Measurements from ENCODE around the gene P2RX1.

Gene P2RX1

GRCh38 chr17:3880983-3881382, 35.3 kb downstream of the P2RX1 start:
- no peak for DNase-seq (ENCODE audit: low spot score)
- Histone ChIP-seq H3K4me3 (no peak overlapping the region), H3K27ac (no peak overlapping the region)
- no peak for TF ChIP-seq CTCF (IDR thresholded peaks at IDR 0.05)

- TF ChIP-seq CTCF (IDR thresholded peaks at IDR 0.05): no peak
- Histone ChIP-seq H3K27ac (peak overlapping the region in 1 of 2 donors; percentile 17), H3K4me3 (no peak overlapping the region)
- DNase-seq (ENCODE audit: low spot score): no peak
Measured at GRCh38 chr17:3879591-3880417, 36.5 kb downstream of the P2RX1 start.

- H3K4me3 ChIP-seq: no peak overlapping the region
- peak overlapping the region in 1 of 2 donors; percentile 17 for H3K27ac ChIP-seq
- no peak for DNase-seq (ENCODE audit: low spot score)
- no peak for TF ChIP-seq CTCF (IDR thresholded peaks at IDR 0.05)
Measured at GRCh38 chr17:3879186-3879585, 37.1 kb downstream of the P2RX1 start.

- no peak overlapping the region for H3K4me3 ChIP-seq
- TF ChIP-seq CTCF (IDR thresholded peaks at IDR 0.05): no peak
- H3K27ac ChIP-seq: no peak overlapping the region
- DNase-seq (ENCODE audit: low spot score): no peak
Measured at GRCh38 chr17:3877220-3877619, 39.0 kb downstream of the P2RX1 start.

- Histone ChIP-seq H3K27ac (no peak overlapping the region), H3K4me3 (no peak overlapping the region)
- DNase-seq (ENCODE audit: low spot score): no peak
- no peak for TF ChIP-seq CTCF (IDR thresholded peaks at IDR 0.05)
Measured at GRCh38 chr17:3875317-3875716, 40.9 kb downstream of the P2RX1 start.

- Histone ChIP-seq H3K4me3 (no peak overlapping the region), H3K27ac (no peak overlapping the region)
- TF ChIP-seq CTCF (IDR thresholded peaks at IDR 0.05): no peak
- no peak for DNase-seq (ENCODE audit: low spot score)
Measured at GRCh38 chr17:3873862-3874261, 42.4 kb downstream of the P2RX1 start.

GRCh38 chr17:3870871-3871306, 45.4 kb downstream of the P2RX1 start:
- no peak overlapping the region for H3K27ac ChIP-seq
- DNase-seq (ENCODE audit: low spot score): no peak
- TF ChIP-seq CTCF (IDR thresholded peaks at IDR 0.05): no peak
- no peak overlapping the region for H3K4me3 ChIP-seq
